Trophoblast cell (in vitro differentiated cells and primary cell): ENCODE measurements around the gene GPR155.

Experiments
- DNase-seq, 2 donors: peaks; one replicate each; pipeline ENCODE4 v3.0.0-alpha.2; 2016
- H2AFZ ChIP-seq: 2 replicates; pipeline ENCODE4 v1.6.1; 2013; ENCODE audit warnings: low read length, moderate library complexity, mild to moderate bottlenecking; ENCODE audit not compliant: insufficient read depth, poor library complexity
- H2AK5ac ChIP-seq: 2 replicates; pipeline ENCODE4 v1.6.1; 2013; ENCODE audit warnings: mild to moderate bottlenecking, low read length
- H2BK120ac ChIP-seq: 2 replicates; pipeline ENCODE4 v1.6.1; 2013; ENCODE audit warnings: low read length, mild to moderate bottlenecking, moderate library complexity; ENCODE audit not compliant: insufficient read depth, poor library complexity
- H2BK12ac ChIP-seq: 2 replicates; pipeline ENCODE4 v1.6.1; 2013; ENCODE audit warnings: mild to moderate bottlenecking, low read length, moderate library complexity
- H2BK5ac ChIP-seq: 2 replicates; pipeline ENCODE4 v1.6.1; 2013; ENCODE audit warnings: low read length, low read depth, moderate library complexity, mild to moderate bottlenecking; ENCODE audit not compliant: poor library complexity
- H3K14ac ChIP-seq: 2 replicates; pipeline ENCODE4 v1.6.1; 2013; ENCODE audit warnings: mild to moderate bottlenecking, low read length
- H3K18ac ChIP-seq: 2 replicates; pipeline ENCODE4 v1.6.1; 2013; ENCODE audit warnings: mild to moderate bottlenecking, low read length
- H3K23ac ChIP-seq: 2 replicates; pipeline ENCODE4 v1.6.1; 2013; ENCODE audit warnings: low read length
- H3K27ac ChIP-seq: 2 replicates; pipeline ENCODE4 v1.5.1; 2013; ENCODE audit warnings: low read depth, mild to moderate bottlenecking, inconsistent platforms, low read length, moderate library complexity
- H3K27me3 ChIP-seq: 2 replicates; pipeline ENCODE4 v1.6.1; 2013; ENCODE audit warnings: inconsistent platforms, mild to moderate bottlenecking, low read length, moderate library complexity; ENCODE audit not compliant: insufficient read depth
- H3K36me3 ChIP-seq, 2 experiments: 1 replicate in 1 of 2; 2 replicates in 1 of 2; pipeline ENCODE4 v1.6.1; 2013; ENCODE audit warnings: low read length in 2 of 2, mild to moderate bottlenecking in 2 of 2, moderate library complexity in 1 of 2; ENCODE audit not compliant: insufficient read depth in 2 of 2, control insufficient read depth in 1 of 2
- H3K4ac ChIP-seq: 2 replicates; pipeline ENCODE4 v1.6.1; 2013; ENCODE audit warnings: low read depth, mild to moderate bottlenecking, low read length, moderate library complexity
- H3K4me1 ChIP-seq, 2 experiments: 1 replicate in 1 of 2; 2 replicates in 1 of 2; pipeline ENCODE4 v1.6.1; 2013; ENCODE audit warnings: low read length in 2 of 2, mild to moderate bottlenecking in 2 of 2, moderate library complexity in 1 of 2; ENCODE audit not compliant: insufficient read depth in 2 of 2, control insufficient read depth in 1 of 2
- H3K4me2 ChIP-seq: 2 replicates; pipeline ENCODE4 v1.6.1; 2013; ENCODE audit warnings: inconsistent platforms, mild to moderate bottlenecking, low read length, moderate library complexity
- H3K4me3 ChIP-seq: 2 replicates; pipeline ENCODE4 v1.5.1; 2013; ENCODE audit warnings: mild to moderate bottlenecking, low read depth, low read length, inconsistent platforms
- H3K79me1 ChIP-seq: one replicate; pipeline ENCODE4 v1.6.1; 2013; ENCODE audit warnings: low read length
- H3K79me2 ChIP-seq: 2 replicates; pipeline ENCODE4 v1.6.1; 2013; ENCODE audit warnings: low read length, mild to moderate bottlenecking; ENCODE audit not compliant: control insufficient read depth, insufficient read depth, poor library complexity
- H3K9ac ChIP-seq: 2 replicates; pipeline ENCODE4 v1.6.1; 2013; ENCODE audit warnings: mild to moderate bottlenecking, low read length
- H3K9me3 ChIP-seq: 2 replicates; pipeline ENCODE4 v1.6.1; 2013; ENCODE audit warnings: low read depth, mild to moderate bottlenecking, control low read depth, inconsistent platforms, low read length; ENCODE audit not compliant: insufficient read depth
- H4K12ac ChIP-seq: 2 replicates; pipeline ENCODE4 v1.6.1; 2013; ENCODE audit warnings: low read depth, mild to moderate bottlenecking, low read length, moderate library complexity
- H4K8ac ChIP-seq: 2 replicates; pipeline ENCODE4 v1.6.1; 2013; ENCODE audit warnings: low read depth, mild to moderate bottlenecking, low read length, moderate library complexity
- H4K91ac ChIP-seq: one replicate; pipeline ENCODE4 v1.6.1; 2013; ENCODE audit warnings: low read depth, mild to moderate bottlenecking, low read length, moderate library complexity
- WGBS: extraction: QIAGEN DNeasy Blood & Tissue Kit; methylation state at CpG from one replicate; pipeline ENCODE4 v1.1.7; 2013; ENCODE audit warnings: missing lambda C conversion rate; ENCODE audit not compliant: insufficient read length, insufficient coverage; ENCODE audit errors: extremely low coverage; 5-methylcytosine and 5-hydroxymethylcytosine counted together

The GPR155 gene

GRCh38 chr2:174477759-174478158, 9.1 kb downstream of the GPR155 start:
- H4K91ac ChIP-seq, result no peak overlapping the region
- no peak overlapping the region for H4K8ac ChIP-seq
- H2BK12ac ChIP-seq, result no peak overlapping the region
- H2AK5ac ChIP-seq, result no peak overlapping the region
- no peak overlapping the region for H3K4ac ChIP-seq
- no peak overlapping the region for H3K23ac ChIP-seq
- H2AFZ ChIP-seq, result no peak overlapping the region
- no peak overlapping the region for H3K4me2 ChIP-seq
- no peak overlapping the region for H2BK120ac ChIP-seq
- no peak for DNase-seq
- no peak overlapping the region for H4K12ac ChIP-seq
- no peak overlapping the region for H3K9ac ChIP-seq
- H3K27ac ChIP-seq, result no peak overlapping the region
- no peak overlapping the region for H3K14ac ChIP-seq
- no peaks in the 10 kb centered on the region for H3K27me3 ChIP-seq
- no CpG with 5 or more reads among the region's 1 CpG for WGBS
- no peak overlapping the region for H3K18ac ChIP-seq
- no peak overlapping the region for H3K4me3 ChIP-seq
- peaks cover 0 to 3% of the 10 kb centered on the region in 2 experiments for H3K4me1 ChIP-seq
- no peaks in the 10 kb centered on the region for H3K79me2 ChIP-seq
- H2BK5ac ChIP-seq, result no peak overlapping the region
- no peaks in the 10 kb centered on the region for H3K9me3 ChIP-seq
- H3K36me3 ChIP-seq, result no peaks in the 10 kb centered on the region
- no peaks in the 10 kb centered on the region for H3K79me1 ChIP-seq

GRCh38 chr2:174473796-174474195, 13.0 kb downstream of the GPR155 start:
- Histone ChIP-seq H3K9ac (no peak overlapping the region), H4K12ac (no peak overlapping the region), H2AFZ (no peak overlapping the region), H3K18ac (no peak overlapping the region), H2BK5ac (no peak overlapping the region), H4K91ac (no peak overlapping the region), H3K27me3 (no peaks in the 10 kb centered on the region), H3K4me3 (no peak overlapping the region), H3K27ac (no peak overlapping the region), H3K4me2 (no peak overlapping the region), H2AK5ac (no peak overlapping the region), H3K4me1 (peaks cover 0 to 3% of the 10 kb centered on the region in 2 experiments), H3K4ac (no peak overlapping the region), H3K79me1 (no peaks in the 10 kb centered on the region), H3K79me2 (no peaks in the 10 kb centered on the region), H3K36me3 (no peaks in the 10 kb centered on the region), H3K23ac (peak overlapping the region; percentile 10), H3K14ac (no peak overlapping the region), H4K8ac (no peak overlapping the region), H2BK12ac (no peak overlapping the region), H2BK120ac (no peak overlapping the region), H3K9me3 (no peaks in the 10 kb centered on the region)
- WGBS, result no CpG with 5 or more reads among the region's 3 CpGs
- DNase-seq, result no peak

GRCh38 chr2:174465327-174465726, 21.5 kb downstream of the GPR155 start:
- Histone ChIP-seq H3K79me2 (no peaks in the 10 kb centered on the region), H2AFZ (no peak overlapping the region), H3K4me3 (no peak overlapping the region), H3K79me1 (peaks cover 2% of the 10 kb centered on the region), H3K14ac (no peak overlapping the region), H3K27ac (no peak overlapping the region), H2AK5ac (no peak overlapping the region), H2BK5ac (no peak overlapping the region), H4K91ac (no peak overlapping the region), H4K8ac (no peak overlapping the region), H3K4ac (no peak overlapping the region), H3K9me3 (no peaks in the 10 kb centered on the region), H2BK120ac (no peak overlapping the region), H3K27me3 (no peaks in the 10 kb centered on the region), H3K18ac (no peak overlapping the region), H3K23ac (no peak overlapping the region), H3K9ac (no peak overlapping the region), H2BK12ac (no peak overlapping the region), H3K36me3 (no peaks in the 10 kb centered on the region), H3K4me2 (no peak overlapping the region), H3K4me1 (no peaks in the 10 kb centered on the region), H4K12ac (no peak overlapping the region)
- no CpG with 5 or more reads among the region's 4 CpGs for WGBS
- peak; percentile 44 to 63 for DNase-seq

GRCh38 chr2:174461221-174461620, 25.6 kb downstream of the GPR155 start:
- Histone ChIP-seq H3K4ac (no peak overlapping the region), H3K79me2 (no peaks in the 10 kb centered on the region), H3K4me1 (no peaks in the 10 kb centered on the region), H2AFZ (no peak overlapping the region), H3K23ac (no peak overlapping the region), H3K9me3 (no peaks in the 10 kb centered on the region), H4K91ac (no peak overlapping the region), H3K4me2 (no peak overlapping the region), H4K12ac (no peak overlapping the region), H3K4me3 (no peak overlapping the region), H3K79me1 (no peaks in the 10 kb centered on the region), H3K18ac (no peak overlapping the region), H2BK5ac (no peak overlapping the region), H3K36me3 (peaks cover 0 to 2% of the 10 kb centered on the region in 2 experiments), H3K14ac (no peak overlapping the region), H3K27me3 (no peaks in the 10 kb centered on the region), H2AK5ac (no peak overlapping the region), H3K9ac (no peak overlapping the region), H3K27ac (no peak overlapping the region), H4K8ac (no peak overlapping the region), H2BK120ac (no peak overlapping the region), H2BK12ac (no peak overlapping the region)
- no CpG with 5 or more reads among the region's 1 CpG for WGBS
- DNase-seq, result no peak
